Calu3 (cell line): Measurements from ENCODE around the gene GPLD1. TPM values are rescaled to one million over a fixed set of nuclear protein-coding genes. Genes with fewer than 3 reads are reported as not detected.

Experiments used
- BruUV-seq: library from RNA; stranded (reverse); fragments of 400-500 nt; replicated peaks from 2 replicates; lab custom pipeline; 2021; lab: Mats Ljungman, UMichigan
- CTCF ChIA-PET: fragments of 300-600 bp; sonication (Branson Sonifier 250); formaldehyde crosslinking; loops from one replicate; lab custom pipeline; 2022; ENCODE audit warnings: antibody characterized with exemption; lab: Charles Lee
- DNase-seq: peaks from one replicate; pipeline ENCODE4 v3.0.0; 2022
- H3K27ac Mint-ChIP-seq: one replicate; pipeline ENCODE4 v1.8.0; 2022; ENCODE audit warnings: mixed read lengths; ENCODE audit not compliant: unreplicated experiment
- H3K27me3 Mint-ChIP-seq: one replicate; pipeline ENCODE4 v1.8.0; 2022; ENCODE audit warnings: mixed read lengths; ENCODE audit not compliant: unreplicated experiment
- H3K36me3 Mint-ChIP-seq: one replicate; pipeline ENCODE4 v1.8.0; 2022; ENCODE audit warnings: mild to moderate bottlenecking, moderate library complexity, mixed read lengths; ENCODE audit not compliant: insufficient read depth, unreplicated experiment
- H3K4me1 Mint-ChIP-seq: one replicate; pipeline ENCODE4 v1.8.0; 2022; ENCODE audit warnings: mild to moderate bottlenecking, low read depth, mixed read lengths; ENCODE audit not compliant: unreplicated experiment
- H3K4me3 Mint-ChIP-seq: one replicate; pipeline ENCODE4 v1.8.0; 2022; ENCODE audit warnings: mild to moderate bottlenecking, low read depth, moderate library complexity, mixed read lengths; ENCODE audit not compliant: unreplicated experiment
- H3K9me3 Mint-ChIP-seq: one replicate; pipeline ENCODE4 v1.8.0; 2022; ENCODE audit warnings: low read depth, mixed read lengths; ENCODE audit not compliant: unreplicated experiment
- intact Hi-C: fragments of 100-400 bp; cut with micrococcal nuclease; formaldehyde crosslinking; loops from one replicate; pipeline ENCODE4 v1.10.0; 2022; ENCODE audit not compliant: unreplicated experiment
- total RNA-seq: library from RNA; stranded (reverse); gene quantifications from 2 replicates; pipeline ENCODE4 v1.2.3, GENCODE V29; 2022
- TF ChIP-seq, protein P1 (sequence below): fragments of 200-600 bp; IDR thresholded peaks from one replicate; pipeline ENCODE4 v1.8.0; 2022; ENCODE audit warnings: antibody characterized with exemption; ENCODE audit not compliant: unreplicated experiment

The GPLD1 gene
- total RNA-seq, 1 experiment from 2014 or later = 3.5 TPM

DNA sequence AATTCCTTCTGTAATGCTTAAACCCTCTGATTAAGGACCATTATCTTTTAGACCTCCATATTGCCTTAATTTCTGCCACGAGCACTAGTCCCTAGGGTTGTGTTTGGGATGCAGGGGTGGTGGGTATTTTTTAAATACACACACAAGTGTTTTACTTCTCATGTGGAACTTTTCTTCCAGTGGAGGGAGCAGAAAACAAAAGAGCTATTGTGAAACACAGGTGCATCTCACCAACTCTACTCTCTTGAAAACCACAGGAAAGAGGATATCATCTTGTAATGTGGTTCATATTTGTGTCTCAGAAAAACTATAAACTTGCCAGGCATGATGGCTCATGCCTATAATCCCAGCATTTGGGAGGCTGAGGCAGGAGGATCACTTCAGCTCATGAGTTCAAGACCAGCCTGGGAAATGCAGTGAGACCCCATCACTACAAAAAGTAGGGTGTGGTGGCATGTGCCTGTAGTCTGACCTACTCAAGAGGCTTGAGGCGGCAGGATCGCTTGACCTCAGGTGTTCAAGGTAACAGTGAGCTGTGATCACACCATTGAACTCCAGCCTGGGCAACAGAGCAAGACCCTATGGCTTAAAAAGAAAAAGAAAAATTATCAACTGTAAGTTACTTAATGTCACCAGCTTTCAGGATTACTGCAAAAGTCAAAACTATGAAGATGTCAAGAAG is 49.4 kb downstream of the GPLD1 start:
- peaks cover 14% of the 10 kb centered on the region for H3K4me1 Mint-ChIP-seq
- H3K36me3 Mint-ChIP-seq = no peaks in the 10 kb centered on the region
- H3K27ac Mint-ChIP-seq = no peak overlapping the region
- CTCF ChIA-PET = no interaction called here
- intact Hi-C loops = loop anchor here (10.0 kb wide), 1 partner anchor 335 kb away; the partner anchor contains the start of gene GMNN
- no peak overlapping the region for H3K4me3 Mint-ChIP-seq
- H3K9me3 Mint-ChIP-seq = no peaks in the 10 kb centered on the region
- no peaks in the 10 kb centered on the region for H3K27me3 Mint-ChIP-seq
- DNase-seq = no peak
- BruUV-seq = no TSS peak
- TF ChIP-seq, protein P1, sequence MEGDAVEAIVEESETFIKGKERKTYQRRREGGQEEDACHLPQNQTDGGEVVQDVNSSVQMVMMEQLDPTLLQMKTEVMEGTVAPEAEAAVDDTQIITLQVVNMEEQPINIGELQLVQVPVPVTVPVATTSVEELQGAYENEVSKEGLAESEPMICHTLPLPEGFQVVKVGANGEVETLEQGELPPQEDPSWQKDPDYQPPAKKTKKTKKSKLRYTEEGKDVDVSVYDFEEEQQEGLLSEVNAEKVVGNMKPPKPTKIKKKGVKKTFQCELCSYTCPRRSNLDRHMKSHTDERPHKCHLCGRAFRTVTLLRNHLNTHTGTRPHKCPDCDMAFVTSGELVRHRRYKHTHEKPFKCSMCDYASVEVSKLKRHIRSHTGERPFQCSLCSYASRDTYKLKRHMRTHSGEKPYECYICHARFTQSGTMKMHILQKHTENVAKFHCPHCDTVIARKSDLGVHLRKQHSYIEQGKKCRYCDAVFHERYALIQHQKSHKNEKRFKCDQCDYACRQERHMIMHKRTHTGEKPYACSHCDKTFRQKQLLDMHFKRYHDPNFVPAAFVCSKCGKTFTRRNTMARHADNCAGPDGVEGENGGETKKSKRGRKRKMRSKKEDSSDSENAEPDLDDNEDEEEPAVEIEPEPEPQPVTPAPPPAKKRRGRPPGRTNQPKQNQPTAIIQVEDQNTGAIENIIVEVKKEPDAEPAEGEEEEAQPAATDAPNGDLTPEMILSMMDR = no peak

DNA sequence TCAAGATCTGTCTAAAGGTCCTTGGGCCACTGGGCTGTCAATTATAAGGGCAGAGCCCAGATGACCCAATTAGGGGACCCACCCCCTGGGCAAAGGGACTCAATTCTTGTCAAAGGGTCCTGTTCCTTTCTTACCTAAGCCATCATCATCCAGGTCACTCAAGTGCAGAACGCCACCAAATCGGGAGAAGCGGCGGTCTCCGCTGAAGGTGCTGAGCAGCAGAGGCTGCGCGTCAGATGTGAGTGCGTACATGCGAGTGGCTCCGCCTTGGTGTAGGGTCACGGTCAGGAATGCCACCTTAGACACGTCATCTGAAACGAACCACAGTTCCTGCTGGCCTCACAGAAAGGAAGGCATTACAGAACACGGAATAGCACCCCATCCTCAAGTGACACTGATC is 52.4 kb downstream of the GPLD1 start:
- TF ChIP-seq, protein P1 = no peak
- CTCF ChIA-PET = no interaction called here
- intact Hi-C loops = loop anchor here (10.0 kb wide), 1 partner anchor 338 kb away; the partner anchor contains the start of gene GMNN
- Mint-ChIP-seq H3K4me1 (no peaks in the 10 kb centered on the region), H3K4me3 (no peak overlapping the region), H3K9me3 (no peaks in the 10 kb centered on the region), H3K36me3 (no peaks in the 10 kb centered on the region), H3K27me3 (no peaks in the 10 kb centered on the region), H3K27ac (no peak overlapping the region)
- BruUV-seq = no TSS peak
- DNase-seq = no peak

DNA sequence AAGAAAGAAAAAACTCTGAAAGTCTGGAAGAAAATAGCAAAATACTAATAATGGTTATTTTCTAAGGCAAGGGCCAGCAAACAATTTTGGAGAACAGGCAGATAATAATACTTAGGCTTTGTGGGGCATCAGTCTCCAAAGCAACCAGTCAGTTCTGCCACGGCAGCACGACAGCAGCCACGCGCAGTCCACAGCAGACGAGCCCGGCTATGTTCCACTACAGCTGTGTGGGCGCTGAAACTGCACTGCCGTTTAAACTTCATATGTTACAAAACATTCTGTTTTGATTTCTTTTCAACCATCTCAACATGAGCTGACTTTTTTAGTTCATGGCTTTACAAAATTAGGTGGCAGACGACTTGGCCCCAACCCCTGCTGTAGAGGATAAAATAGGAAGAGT is 56.8 kb downstream of the GPLD1 start:
- Mint-ChIP-seq H3K4me3 (no peak overlapping the region), H3K27ac (no peak overlapping the region), H3K9me3 (no peaks in the 10 kb centered on the region), H3K27me3 (no peaks in the 10 kb centered on the region), H3K36me3 (no peaks in the 10 kb centered on the region), H3K4me1 (peaks cover 9% of the 10 kb centered on the region)
- intact Hi-C loops = loop anchor here (5.0 to 10.0 kb wide), 2 partner anchors 342 to 585 kb away; partner anchors contain the start of gene GMNN
- no peak for DNase-seq
- CTCF ChIA-PET = no interaction called here
- TF ChIP-seq, protein P1 = no peak
- BruUV-seq = no TSS peak

DNA sequence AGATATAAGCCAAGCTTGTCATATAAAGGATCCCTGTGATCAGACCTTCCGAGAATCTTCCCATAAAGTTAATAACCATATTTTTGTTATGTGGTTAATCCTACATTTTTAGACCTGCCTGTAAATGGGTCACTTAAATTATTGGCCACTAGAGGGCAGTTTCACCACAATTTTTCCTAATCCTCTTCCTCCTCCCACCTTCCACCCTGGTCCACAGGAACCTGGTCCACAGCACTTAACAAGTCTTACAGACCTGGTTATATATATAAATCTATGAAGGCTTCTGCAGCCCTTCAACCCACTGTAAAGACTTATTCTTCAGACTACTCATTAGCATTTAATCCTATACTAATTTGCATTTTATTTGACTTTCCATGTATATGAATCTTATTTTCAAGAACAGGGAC is 58.3 kb downstream of the GPLD1 start:
- intact Hi-C loops = loop anchor here (2.0 to 10.0 kb wide), 4 partner anchors 90 to 586 kb away; partner anchors contain the start of gene GMNN
- peaks cover 9% of the 10 kb centered on the region for H3K36me3 Mint-ChIP-seq

More for the DNA sequence above, 58.3 kb downstream of the GPLD1 start:
- Mint-ChIP-seq H3K4me1 (peaks cover 9% of the 10 kb centered on the region), H3K27ac (no peak overlapping the region), H3K4me3 (no peak overlapping the region), H3K9me3 (no peaks in the 10 kb centered on the region), H3K27me3 (no peaks in the 10 kb centered on the region)
- TF ChIP-seq, protein P1 = peak; percentile 93
- CTCF ChIA-PET = interaction anchor here (1.4 kb wide), 1 partner anchor 90 kb away, joined by 9 read pairs; no protein-coding TSS in a partner anchor
- DNase-seq = peak; percentile 58
- no TSS peak for BruUV-seq
